ENCODE results near the gene YBEY.

Gene YBEY

DNA sequence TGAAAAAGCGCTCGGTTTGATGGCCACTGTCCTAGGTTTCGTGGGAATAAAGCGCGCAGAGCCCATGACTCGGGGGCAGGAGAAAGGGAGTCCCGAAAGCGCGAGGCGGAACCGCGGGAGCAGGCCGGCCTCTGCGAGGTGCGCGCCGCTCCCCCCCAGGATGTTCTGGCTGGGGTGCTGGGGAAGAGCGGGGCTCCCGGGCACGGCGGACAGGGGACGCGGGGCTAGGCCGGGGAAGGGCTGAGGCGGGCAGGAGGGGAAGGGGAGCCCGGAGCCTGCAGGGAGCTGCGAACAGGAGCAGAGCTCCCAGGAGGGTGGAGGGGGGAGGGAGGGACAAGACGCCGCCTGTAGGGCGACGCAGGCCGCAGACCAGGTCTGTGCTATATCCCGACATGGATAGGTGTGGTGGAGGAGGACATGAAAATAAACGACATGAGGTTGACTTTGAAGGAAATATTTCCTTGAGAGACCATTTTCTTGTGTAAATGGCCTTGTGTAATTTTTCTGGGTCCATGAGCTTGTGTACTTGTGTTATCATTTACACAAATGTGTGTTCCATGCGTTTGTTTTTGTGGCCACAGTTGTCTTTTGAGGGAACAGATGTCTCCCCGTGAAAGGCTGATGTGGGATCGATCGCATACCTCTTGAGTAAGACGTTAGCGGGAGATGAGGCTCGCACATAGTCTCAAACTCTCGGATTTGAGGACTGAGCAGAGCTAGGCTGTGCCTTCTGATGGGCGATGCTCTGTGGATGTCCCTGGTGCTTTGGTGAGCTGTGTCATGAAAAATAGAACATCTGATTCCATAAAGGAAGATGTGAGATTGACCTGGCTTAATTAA lies 39.2 kb downstream of the YBEY start (continued):
- TF ChIP-seq ZNF701 (tag by site-specific recombination; IDR thresholded peaks at IDR 0.05) (no peak), IKZF3 (tag by site-specific recombination; IDR thresholded peaks at IDR 0.05) (peak; percentile 37; the same call in 1 of the 2 replicates), ZNF23 (tag by site-specific recombination; IDR thresholded peaks at IDR 0.05; ENCODE audit: borderline replicate concordance) (no peak), ZNF707 (tag by site-specific recombination; IDR thresholded peaks at IDR 0.05) (no peak), YY1 (tag by site-specific recombination; IDR thresholded peaks at IDR 0.05) (no peak), ZFP41 (tag by site-specific recombination; IDR thresholded peaks at IDR 0.05; ENCODE audit: borderline replicate concordance) (no peak), ZNF433 (tag by site-specific recombination; IDR thresholded peaks at IDR 0.05; ENCODE audit: low read depth) (no peak), BCL11B (tag by site-specific recombination; IDR thresholded peaks at IDR 0.05; ENCODE audit: low read depth) (no peak), ZNF16 (tag by site-specific recombination; IDR thresholded peaks at IDR 0.05; ENCODE audit: low read depth) (no peak), ZNF266 (tag by site-specific recombination; IDR thresholded peaks at IDR 0.05; ENCODE audit: low read depth) (no peak), ZNF670 (tag by site-specific recombination; IDR thresholded peaks at IDR 0.05; ENCODE audit: low read depth) (no peak), ZNF155 (tag by site-specific recombination; IDR thresholded peaks at IDR 0.05) (no peak), SP7 (tag by site-specific recombination; IDR thresholded peaks at IDR 0.05) (no peak), ZNF391 (tag by site-specific recombination; IDR thresholded peaks at IDR 0.05; ENCODE audit: borderline replicate concordance, low read depth) (no peak), OSR2 (tag by site-specific recombination; IDR thresholded peaks at IDR 0.05) (peak; percentile 81), ZNF544 (tag by site-specific recombination; IDR thresholded peaks at IDR 0.05) (no peak), HOXA7 (CRISPR knock-in tag; IDR thresholded peaks at IDR 0.05; ENCODE audit: borderline replicate concordance) (no peak), ZNF404 (tag by site-specific recombination; IDR thresholded peaks at IDR 0.05) (no peak), ZSCAN16 (tag by site-specific recombination; IDR thresholded peaks at IDR 0.05) (no peak)
- TF ChIP-seq, protein P1, sequence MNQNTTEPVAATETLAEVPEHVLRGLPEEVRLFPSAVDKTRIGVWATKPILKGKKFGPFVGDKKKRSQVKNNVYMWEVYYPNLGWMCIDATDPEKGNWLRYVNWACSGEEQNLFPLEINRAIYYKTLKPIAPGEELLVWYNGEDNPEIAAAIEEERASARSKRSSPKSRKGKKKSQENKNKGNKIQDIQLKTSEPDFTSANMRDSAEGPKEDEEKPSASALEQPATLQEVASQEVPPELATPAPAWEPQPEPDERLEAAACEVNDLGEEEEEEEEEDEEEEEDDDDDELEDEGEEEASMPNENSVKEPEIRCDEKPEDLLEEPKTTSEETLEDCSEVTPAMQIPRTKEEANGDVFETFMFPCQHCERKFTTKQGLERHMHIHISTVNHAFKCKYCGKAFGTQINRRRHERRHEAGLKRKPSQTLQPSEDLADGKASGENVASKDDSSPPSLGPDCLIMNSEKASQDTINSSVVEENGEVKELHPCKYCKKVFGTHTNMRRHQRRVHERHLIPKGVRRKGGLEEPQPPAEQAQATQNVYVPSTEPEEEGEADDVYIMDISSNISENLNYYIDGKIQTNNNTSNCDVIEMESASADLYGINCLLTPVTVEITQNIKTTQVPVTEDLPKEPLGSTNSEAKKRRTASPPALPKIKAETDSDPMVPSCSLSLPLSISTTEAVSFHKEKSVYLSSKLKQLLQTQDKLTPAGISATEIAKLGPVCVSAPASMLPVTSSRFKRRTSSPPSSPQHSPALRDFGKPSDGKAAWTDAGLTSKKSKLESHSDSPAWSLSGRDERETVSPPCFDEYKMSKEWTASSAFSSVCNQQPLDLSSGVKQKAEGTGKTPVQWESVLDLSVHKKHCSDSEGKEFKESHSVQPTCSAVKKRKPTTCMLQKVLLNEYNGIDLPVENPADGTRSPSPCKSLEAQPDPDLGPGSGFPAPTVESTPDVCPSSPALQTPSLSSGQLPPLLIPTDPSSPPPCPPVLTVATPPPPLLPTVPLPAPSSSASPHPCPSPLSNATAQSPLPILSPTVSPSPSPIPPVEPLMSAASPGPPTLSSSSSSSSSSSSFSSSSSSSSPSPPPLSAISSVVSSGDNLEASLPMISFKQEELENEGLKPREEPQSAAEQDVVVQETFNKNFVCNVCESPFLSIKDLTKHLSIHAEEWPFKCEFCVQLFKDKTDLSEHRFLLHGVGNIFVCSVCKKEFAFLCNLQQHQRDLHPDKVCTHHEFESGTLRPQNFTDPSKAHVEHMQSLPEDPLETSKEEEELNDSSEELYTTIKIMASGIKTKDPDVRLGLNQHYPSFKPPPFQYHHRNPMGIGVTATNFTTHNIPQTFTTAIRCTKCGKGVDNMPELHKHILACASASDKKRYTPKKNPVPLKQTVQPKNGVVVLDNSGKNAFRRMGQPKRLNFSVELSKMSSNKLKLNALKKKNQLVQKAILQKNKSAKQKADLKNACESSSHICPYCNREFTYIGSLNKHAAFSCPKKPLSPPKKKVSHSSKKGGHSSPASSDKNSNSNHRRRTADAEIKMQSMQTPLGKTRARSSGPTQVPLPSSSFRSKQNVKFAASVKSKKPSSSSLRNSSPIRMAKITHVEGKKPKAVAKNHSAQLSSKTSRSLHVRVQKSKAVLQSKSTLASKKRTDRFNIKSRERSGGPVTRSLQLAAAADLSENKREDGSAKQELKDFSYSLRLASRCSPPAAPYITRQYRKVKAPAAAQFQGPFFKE (tag by site-specific recombination; IDR thresholded peaks at IDR 0.05; ENCODE audit: borderline replicate concordance) = no peak
- TF ChIP-seq, protein P2, sequence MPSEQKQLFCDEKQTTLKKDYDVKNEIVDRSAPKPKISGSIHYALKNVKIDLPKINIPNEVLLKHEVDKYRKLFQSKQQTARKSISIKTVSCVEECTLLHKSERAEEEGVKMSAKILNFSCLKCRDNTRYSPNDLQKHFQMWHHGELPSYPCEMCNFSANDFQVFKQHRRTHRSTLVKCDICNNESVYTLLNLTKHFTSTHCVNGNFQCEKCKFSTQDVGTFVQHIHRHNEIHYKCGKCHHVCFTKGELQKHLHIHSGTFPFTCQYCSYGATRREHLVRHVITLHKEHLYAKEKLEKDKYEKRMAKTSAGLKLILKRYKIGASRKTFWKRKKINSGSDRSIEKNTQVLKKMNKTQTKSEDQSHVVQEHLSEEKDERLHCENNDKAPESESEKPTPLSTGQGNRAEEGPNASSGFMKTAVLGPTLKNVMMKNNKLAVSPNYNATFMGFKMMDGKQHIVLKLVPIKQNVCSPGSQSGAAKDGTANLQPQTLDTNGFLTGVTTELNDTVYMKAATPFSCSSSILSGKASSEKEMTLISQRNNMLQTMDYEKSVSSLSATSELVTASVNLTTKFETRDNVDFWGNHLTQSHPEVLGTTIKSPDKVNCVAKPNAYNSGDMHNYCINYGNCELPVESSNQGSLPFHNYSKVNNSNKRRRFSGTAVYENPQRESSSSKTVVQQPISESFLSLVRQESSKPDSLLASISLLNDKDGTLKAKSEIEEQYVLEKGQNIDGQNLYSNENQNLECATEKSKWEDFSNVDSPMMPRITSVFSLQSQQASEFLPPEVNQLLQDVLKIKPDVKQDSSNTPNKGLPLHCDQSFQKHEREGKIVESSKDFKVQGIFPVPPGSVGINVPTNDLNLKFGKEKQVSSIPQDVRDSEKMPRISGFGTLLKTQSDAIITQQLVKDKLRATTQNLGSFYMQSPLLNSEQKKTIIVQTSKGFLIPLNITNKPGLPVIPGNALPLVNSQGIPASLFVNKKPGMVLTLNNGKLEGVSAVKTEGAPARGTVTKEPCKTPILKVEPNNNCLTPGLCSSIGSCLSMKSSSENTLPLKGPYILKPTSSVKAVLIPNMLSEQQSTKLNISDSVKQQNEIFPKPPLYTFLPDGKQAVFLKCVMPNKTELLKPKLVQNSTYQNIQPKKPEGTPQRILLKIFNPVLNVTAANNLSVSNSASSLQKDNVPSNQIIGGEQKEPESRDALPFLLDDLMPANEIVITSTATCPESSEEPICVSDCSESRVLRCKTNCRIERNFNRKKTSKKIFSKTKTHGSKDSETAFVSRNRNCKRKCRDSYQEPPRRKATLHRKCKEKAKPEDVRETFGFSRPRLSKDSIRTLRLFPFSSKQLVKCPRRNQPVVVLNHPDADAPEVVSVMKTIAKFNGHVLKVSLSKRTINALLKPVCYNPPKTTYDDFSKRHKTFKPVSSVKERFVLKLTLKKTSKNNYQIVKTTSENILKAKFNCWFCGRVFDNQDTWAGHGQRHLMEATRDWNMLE (tag by site-specific recombination; conservative IDR thresholded peaks at IDR 0.05; ENCODE audit: low read depth) = no peak; the same call in 1 of the 2 replicates
- TF ChIP-seq, protein P3, sequence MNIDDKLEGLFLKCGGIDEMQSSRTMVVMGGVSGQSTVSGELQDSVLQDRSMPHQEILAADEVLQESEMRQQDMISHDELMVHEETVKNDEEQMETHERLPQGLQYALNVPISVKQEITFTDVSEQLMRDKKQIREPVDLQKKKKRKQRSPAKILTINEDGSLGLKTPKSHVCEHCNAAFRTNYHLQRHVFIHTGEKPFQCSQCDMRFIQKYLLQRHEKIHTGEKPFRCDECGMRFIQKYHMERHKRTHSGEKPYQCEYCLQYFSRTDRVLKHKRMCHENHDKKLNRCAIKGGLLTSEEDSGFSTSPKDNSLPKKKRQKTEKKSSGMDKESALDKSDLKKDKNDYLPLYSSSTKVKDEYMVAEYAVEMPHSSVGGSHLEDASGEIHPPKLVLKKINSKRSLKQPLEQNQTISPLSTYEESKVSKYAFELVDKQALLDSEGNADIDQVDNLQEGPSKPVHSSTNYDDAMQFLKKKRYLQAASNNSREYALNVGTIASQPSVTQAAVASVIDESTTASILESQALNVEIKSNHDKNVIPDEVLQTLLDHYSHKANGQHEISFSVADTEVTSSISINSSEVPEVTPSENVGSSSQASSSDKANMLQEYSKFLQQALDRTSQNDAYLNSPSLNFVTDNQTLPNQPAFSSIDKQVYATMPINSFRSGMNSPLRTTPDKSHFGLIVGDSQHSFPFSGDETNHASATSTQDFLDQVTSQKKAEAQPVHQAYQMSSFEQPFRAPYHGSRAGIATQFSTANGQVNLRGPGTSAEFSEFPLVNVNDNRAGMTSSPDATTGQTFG (tag by site-specific recombination; IDR thresholded peaks at IDR 0.05; ENCODE audit: borderline replicate concordance) = no peak
- TF ChIP-seq, protein P4, sequence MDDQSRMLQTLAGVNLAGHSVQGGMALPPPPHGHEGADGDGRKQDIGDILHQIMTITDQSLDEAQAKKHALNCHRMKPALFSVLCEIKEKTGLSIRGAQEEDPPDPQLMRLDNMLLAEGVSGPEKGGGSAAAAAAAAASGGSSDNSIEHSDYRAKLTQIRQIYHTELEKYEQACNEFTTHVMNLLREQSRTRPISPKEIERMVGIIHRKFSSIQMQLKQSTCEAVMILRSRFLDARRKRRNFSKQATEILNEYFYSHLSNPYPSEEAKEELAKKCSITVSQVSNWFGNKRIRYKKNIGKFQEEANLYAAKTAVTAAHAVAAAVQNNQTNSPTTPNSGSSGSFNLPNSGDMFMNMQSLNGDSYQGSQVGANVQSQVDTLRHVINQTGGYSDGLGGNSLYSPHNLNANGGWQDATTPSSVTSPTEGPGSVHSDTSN (CRISPR knock-in tag; IDR thresholded peaks at IDR 0.05) = no peak
- TF ChIP-seq, protein P5, sequence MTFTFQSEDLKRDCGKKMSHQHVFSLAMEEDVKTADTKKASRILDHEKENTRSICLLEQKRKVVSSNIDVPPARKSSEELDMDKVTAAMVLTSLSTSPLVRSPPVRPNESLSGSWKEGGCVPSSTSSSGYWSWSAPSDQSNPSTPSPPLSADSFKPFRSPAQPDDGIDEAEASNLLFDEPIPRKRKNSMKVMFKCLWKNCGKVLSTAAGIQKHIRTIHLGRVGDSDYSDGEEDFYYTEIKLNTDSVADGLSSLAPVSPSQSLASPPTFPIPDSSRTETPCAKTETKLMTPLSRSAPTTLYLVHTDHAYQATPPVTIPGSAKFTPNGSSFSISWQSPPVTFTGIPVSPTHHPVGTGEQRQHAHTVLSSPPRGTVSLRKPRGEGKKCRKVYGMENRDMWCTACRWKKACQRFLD (tag by site-specific recombination; IDR thresholded peaks at IDR 0.05) = no peak
